Measurements from ENCODE around the gene CLTB. TPM values are rescaled to one million over a fixed set of nuclear protein-coding genes. Genes with fewer than 3 reads are reported as not detected.

Gene CLTB
- total and polyA plus RNA-seq, 2 of the 8 experiments (the other 6 are each of a cell fraction or from before 2014, with no cell fraction given): 25.9 to 34.9 TPM

- Histone ChIP-seq H3K9me3 (ENCODE audit: insufficient read depth in 2 of 2, low read depth in 1 of 2, low read length in 1 of 2) (no peaks in the 10 kb centered on the region), H3K79me1 (ENCODE audit: low read depth, low read length) (no peaks in the 10 kb centered on the region), H3K9ac (replicated peaks in 1 of 4; ENCODE audit: extremely low read depth in 1 of 4, low read depth in 3 of 4, low read length in 3 of 4) (no peak overlapping the region), H3K4me1 (replicated peaks in 1 of 4; ENCODE audit: control insufficient read depth in 3 of 4, insufficient read depth in 4 of 4, low read length in 3 of 4) (no peaks in the 10 kb centered on the region), H3K18ac (ENCODE audit: extremely low read depth, low read length) (no peak overlapping the region), H3K56ac (replicated peaks; ENCODE audit: insufficient read length, low read depth, low read length) (no peak overlapping the region), H2BK120ac (replicated peaks; ENCODE audit: low read depth, low read length) (no peak overlapping the region), H2BK15ac (ENCODE audit: low read length) (no peak overlapping the region), H2AK5ac (ENCODE audit: low read depth, low read length) (no peak overlapping the region), H3K27ac (ENCODE audit: low read depth, low read length) (no peak overlapping the region), H4K91ac (replicated peaks; ENCODE audit: insufficient read length, low read length) (no peak overlapping the region), H2BK5ac (ENCODE audit: low read depth, low read length) (no peak overlapping the region), H4K5ac (ENCODE audit: insufficient read length, low read depth, low read length) (no peak overlapping the region), H4K20me1 (replicated peaks in 1 of 2; ENCODE audit: control insufficient read depth in 1 of 2, insufficient read depth in 2 of 2, low read length in 2 of 2) (peaks cover 3 to 4% of the 10 kb centered on the region in 2 experiments), H3K36me3 (ENCODE audit: control insufficient read depth in 2 of 4, insufficient read depth in 4 of 4, low read length in 3 of 4) (peaks cover 18 to 36% (median 28%) of the 10 kb centered on the region in 4 experiments; a peak in 7 of 8 replicates), H3K4ac (replicated peaks; ENCODE audit: insufficient read length, low read depth, low read length) (no peak overlapping the region), H2BK12ac (ENCODE audit: low read depth, low read length) (no peak overlapping the region), H3K14ac (ENCODE audit: insufficient read length) (no peak overlapping the region), H3K4me2 (ENCODE audit: insufficient read depth in 1 of 2, low read depth in 2 of 2, low read length in 2 of 2) (no peak overlapping the region), H3K27me3 (replicated peaks in 1 of 4; ENCODE audit: control insufficient read depth in 3 of 4, extremely low read depth in 1 of 4, insufficient read depth in 3 of 4, low read length in 3 of 4) (no peaks in the 10 kb centered on the region), H3K23ac (ENCODE audit: insufficient read length) (no peak overlapping the region), H2AFZ (ENCODE audit: low read length) (no peak overlapping the region), H4K8ac (ENCODE audit: extremely low read depth, insufficient read depth, low read length) (no peak overlapping the region), H3K79me2 (ENCODE audit: control insufficient read depth in 1 of 2, insufficient read depth in 2 of 2, low read length in 2 of 2) (no peaks in the 10 kb centered on the region), H3K23me2 (ENCODE audit: low read depth, low read length) (peaks cover 2% of the 10 kb centered on the region; the same call in 1 of the 2 replicates), H2BK20ac (ENCODE audit: low read length) (no peak overlapping the region), H3K4me3 (ENCODE audit: extremely low read depth in 1 of 4, insufficient read depth in 2 of 4, low read depth in 3 of 4, low read length in 4 of 4) (no peak overlapping the region)
- 91% methylated on average over 3 of the region's 3 CpGs; no CpG with 5 or more reads in 1 of the 2 experiments for WGBS, 2 experiments (ENCODE audit: extremely low coverage in 1 of 2, insufficient coverage in 1 of 2, insufficient read length in 1 of 2, insufficient replicate concordance in 2 of 2, low coverage in 1 of 2, low lambda C conversion rate in 2 of 2, missing lambda C conversion rate in 1 of 2)
- TF ChIP-seq KDM5A (IDR thresholded peaks at IDR 0.05; ENCODE audit: low read length): no peak
- TF ChIP-seq GTF2F1 (IDR thresholded peaks at IDR 0.05; ENCODE audit: borderline replicate concordance, low read depth, low read length): no peak
- TF ChIP-seq RXRA (IDR thresholded peaks at IDR 0.05; ENCODE audit: insufficient read depth, low read depth, low read length): no peak
- TF ChIP-seq GABPA (IDR thresholded peaks at IDR 0.05; ENCODE audit: borderline replicate concordance, insufficient read depth, low read length): no peak
- TF ChIP-seq JUN (IDR thresholded peaks at IDR 0.05; ENCODE audit: low read depth, low read length): no peak
- no peak for TF ChIP-seq SP1 (IDR thresholded peaks at IDR 0.05; ENCODE audit: low read depth, low read length)
- TF ChIP-seq BRCA1 (IDR thresholded peaks at IDR 0.05; ENCODE audit: low read depth, low read length): no peak
- no peak for TF ChIP-seq TAF1 (IDR thresholded peaks at IDR 0.05; ENCODE audit: low read depth, low read length)
- no peak for TF ChIP-seq JUND (IDR thresholded peaks at IDR 0.05; ENCODE audit: low read length)
- no peak for TF ChIP-seq EZH2 (IDR thresholded peaks at IDR 0.05; ENCODE audit: low read depth, low read length, severe bottlenecking)
- TF ChIP-seq SAP30 (IDR thresholded peaks at IDR 0.05; ENCODE audit: insufficient read depth, insufficient replicate concordance, low read length): no peak
- no peak for TF ChIP-seq SIX5 (IDR thresholded peaks at IDR 0.05; ENCODE audit: low read depth, low read length)
- ChIA-PET CTCF (ENCODE audit: partially characterized antibody) (interaction anchor here (0.9 kb wide), 1 partner anchor 60 kb away, joined by 3 read pairs; no protein-coding TSS in a partner anchor), POLR2A (ENCODE audit: partially characterized antibody) (interaction anchor here (0.6 to 2.5 kb wide), 2 partner anchors 75 to 156 kb away, joined by 4 to 7 read pairs; no protein-coding TSS in a partner anchor)
- no peak for DNase-seq (ENCODE audit: low read depth in 1 of 2, low spot score in 2 of 2)
- no peak for FAIRE-seq
These were observed 36.5 kb downstream of the CLTB start for GRCh38 chr5:176379881-176380280.

Data from H1 (cell line).